Measurements from ENCODE around the gene RNF207.

DNA sequence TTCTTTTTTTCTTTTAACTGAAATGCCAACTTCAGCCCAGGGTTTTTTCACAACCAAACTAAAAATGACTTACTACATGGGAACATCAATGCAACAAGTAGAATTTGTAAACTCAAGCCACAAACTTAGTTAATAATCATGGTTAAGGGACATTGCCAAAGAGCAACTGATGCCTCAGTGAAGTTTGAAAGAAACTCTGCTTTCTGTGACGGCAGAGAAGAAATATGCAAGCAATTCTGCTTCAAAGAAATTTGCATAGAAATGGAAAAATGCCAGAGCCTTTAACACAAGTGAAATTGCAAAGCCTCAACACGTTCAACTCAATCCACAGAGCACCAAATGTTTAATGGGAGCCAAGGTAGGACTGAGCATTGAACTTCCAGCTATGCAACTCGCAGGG, 20.8 kb upstream of the RNF207 start:
- no peak for TF ChIP-seq EZH2 (IDR thresholded peaks at IDR 0.05; ENCODE audit: low read length, missing control alignments)
- TF ChIP-seq, protein P1, sequence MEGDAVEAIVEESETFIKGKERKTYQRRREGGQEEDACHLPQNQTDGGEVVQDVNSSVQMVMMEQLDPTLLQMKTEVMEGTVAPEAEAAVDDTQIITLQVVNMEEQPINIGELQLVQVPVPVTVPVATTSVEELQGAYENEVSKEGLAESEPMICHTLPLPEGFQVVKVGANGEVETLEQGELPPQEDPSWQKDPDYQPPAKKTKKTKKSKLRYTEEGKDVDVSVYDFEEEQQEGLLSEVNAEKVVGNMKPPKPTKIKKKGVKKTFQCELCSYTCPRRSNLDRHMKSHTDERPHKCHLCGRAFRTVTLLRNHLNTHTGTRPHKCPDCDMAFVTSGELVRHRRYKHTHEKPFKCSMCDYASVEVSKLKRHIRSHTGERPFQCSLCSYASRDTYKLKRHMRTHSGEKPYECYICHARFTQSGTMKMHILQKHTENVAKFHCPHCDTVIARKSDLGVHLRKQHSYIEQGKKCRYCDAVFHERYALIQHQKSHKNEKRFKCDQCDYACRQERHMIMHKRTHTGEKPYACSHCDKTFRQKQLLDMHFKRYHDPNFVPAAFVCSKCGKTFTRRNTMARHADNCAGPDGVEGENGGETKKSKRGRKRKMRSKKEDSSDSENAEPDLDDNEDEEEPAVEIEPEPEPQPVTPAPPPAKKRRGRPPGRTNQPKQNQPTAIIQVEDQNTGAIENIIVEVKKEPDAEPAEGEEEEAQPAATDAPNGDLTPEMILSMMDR (conservative IDR thresholded peaks at IDR 0.05 in 1 of 2, IDR thresholded peaks at IDR 0.05 in 1 of 2; ENCODE audit: low read depth in 1 of 2, low read length in 2 of 2): no peak
